GM18502 (cell line): ENCODE results near the gene SIAH1.
A peak's percentile ranks its signal among the peaks of the same experiment; 100 is the strongest.
"Not testable (repeated sequence)": the region's sequence is repeated elsewhere in the genome, so short reads cannot be mapped to it uniquely, and the experiment has no call there.

ENCODE experiments used
- ATAC-seq: cut with Tn5 transposase; IDR thresholded peaks from one replicate; pipeline ENCODE4 v1.9.1; 2021; ENCODE audit warnings: mild to moderate bottlenecking; ENCODE audit not compliant: unreplicated experiment, poor library complexity

The SIAH1 gene

GRCh38 chr16:48385253-48386150 is at the start of gene SIAH1:
TSS of gene SIAH1 (minus strand) at chr16:48385413. CDS start at chr16:48362428, 22,985 bp downstream.
- ATAC-seq, result peak; percentile 64

GRCh38 chr16:48434653-48435317 is 49.6 kb upstream of the SIAH1 start:
- no peak for ATAC-seq

- ATAC-seq, result no peak
Observed at GRCh38 chr16:48433850-48434530, 48.8 kb upstream of the SIAH1 start.

GRCh38 chr16:48433116-48433849 is 48.1 kb upstream of the SIAH1 start:
- ATAC-seq, result no peak

GRCh38 chr16:48432136-48432535 is 46.9 kb upstream of the SIAH1 start:
- peak; percentile 79 for ATAC-seq

GRCh38 chr16:48430890-48431289 is 45.7 kb upstream of the SIAH1 start:
- no peak for ATAC-seq

- ATAC-seq, result no peak
Observed at GRCh38 chr16:48426244-48427141, 41.3 kb upstream of the SIAH1 start.

GRCh38 chr16:48422537-48422936 is 37.3 kb upstream of the SIAH1 start:
- ATAC-seq, result no peak

GRCh38 chr16:48421741-48422140 is 36.5 kb upstream of the SIAH1 start:
- ATAC-seq, result no peak

GRCh38 chr16:48420437-48420836 is 35.2 kb upstream of the SIAH1 start:
- ATAC-seq, result no peak

GRCh38 chr16:48416617-48417016 is 31.4 kb upstream of the SIAH1 start:
- not testable (repeated sequence) for ATAC-seq

GRCh38 chr16:48413272-48413671 is 28.1 kb upstream of the SIAH1 start:
- ATAC-seq, result no peak

- ATAC-seq, result no peak
Observed at GRCh38 chr16:48409839-48410632, 24.8 kb upstream of the SIAH1 start.

GRCh38 chr16:48408688-48409087 is 23.5 kb upstream of the SIAH1 start:
- ATAC-seq, result no peak

- ATAC-seq, result no peak
Observed at GRCh38 chr16:48405907-48406306, 20.7 kb upstream of the SIAH1 start.

GRCh38 chr16:48405153-48405552 is 19.9 kb upstream of the SIAH1 start:
- ATAC-seq, result no peak

- ATAC-seq, result not testable (repeated sequence)
Observed at GRCh38 chr16:48402547-48402946, 17.3 kb upstream of the SIAH1 start.

GRCh38 chr16:48395375-48395774 is 10.2 kb upstream of the SIAH1 start:
- no peak for ATAC-seq

GRCh38 chr16:48394355-48394703 is 9.1 kb upstream of the SIAH1 start:
- no peak for ATAC-seq
